ACHN (cell line): ENCODE results near the gene NAB1.
A peak's percentile ranks its signal among the peaks of the same experiment; 100 is the strongest.
"Not testable (repeated sequence)": the region's sequence is repeated elsewhere in the genome, so short reads cannot be mapped to it uniquely, and the experiment has no call there.

Source experiments
- DNase-seq: peaks from one replicate; pipeline ENCODE4 v3.0.0-alpha.2; 2015
- in situ Hi-C: cut with HindIII; loops from 2 replicates; pipeline ENCODE4 v1.10.0; 2017; ENCODE audit warnings: low sequenced_read_pairs, low pct_ligation_motif_present, low pct_unique_long_range_greater_than_20kb

Gene NAB1

DNA sequence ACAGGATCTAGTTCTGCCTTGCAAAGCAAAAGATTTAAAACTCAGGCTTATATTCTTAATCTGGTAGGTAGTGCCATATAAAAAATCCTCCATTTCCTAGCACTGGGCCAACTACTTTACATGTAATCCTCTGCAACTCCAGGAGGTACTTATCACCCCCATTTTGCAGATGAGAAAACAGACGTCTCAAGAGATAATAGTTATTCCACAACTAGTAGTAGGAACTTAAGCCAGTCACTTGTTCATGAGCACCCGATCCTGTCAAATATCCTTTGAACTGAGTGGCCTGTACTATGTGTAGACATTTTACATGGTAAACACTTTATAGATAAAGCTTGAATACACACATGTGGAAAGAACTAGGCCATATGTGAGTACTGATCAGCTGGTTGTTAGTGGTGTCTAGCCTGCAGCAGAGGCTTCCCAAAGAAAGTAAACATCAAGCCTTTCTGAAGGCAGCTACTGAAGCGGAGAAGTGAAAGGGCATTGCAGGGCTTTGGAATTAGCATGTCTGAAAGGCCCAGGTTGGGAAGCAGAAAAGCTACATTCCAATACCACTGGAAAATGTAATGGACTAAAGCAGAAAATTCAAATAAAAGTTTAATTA is 48.0 kb downstream of the NAB1 start:
- no peak for DNase-seq
- in situ Hi-C loops = no loop called here

DNA sequence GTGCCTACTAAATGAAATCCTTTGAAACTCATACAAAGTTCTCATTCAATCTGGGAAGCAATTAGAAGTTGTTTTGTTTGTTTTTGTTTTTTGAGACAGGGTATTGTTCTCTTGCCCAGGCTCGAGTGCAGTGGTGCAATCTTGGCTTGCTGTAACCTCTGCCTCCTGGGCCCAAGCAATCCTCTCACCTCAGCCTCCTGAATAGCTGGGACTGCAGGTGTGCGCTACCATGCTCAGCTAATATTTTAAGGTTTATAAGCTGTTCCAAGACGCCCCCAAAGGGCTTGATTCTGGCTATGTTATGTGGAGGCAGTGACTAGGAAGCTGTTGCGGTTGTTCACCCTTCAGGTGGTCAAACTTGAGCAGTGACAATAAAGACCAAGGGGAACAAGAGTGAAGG is 48.5 kb downstream of the NAB1 start:
- in situ Hi-C loops = no loop called here
- no peak for DNase-seq

DNA sequence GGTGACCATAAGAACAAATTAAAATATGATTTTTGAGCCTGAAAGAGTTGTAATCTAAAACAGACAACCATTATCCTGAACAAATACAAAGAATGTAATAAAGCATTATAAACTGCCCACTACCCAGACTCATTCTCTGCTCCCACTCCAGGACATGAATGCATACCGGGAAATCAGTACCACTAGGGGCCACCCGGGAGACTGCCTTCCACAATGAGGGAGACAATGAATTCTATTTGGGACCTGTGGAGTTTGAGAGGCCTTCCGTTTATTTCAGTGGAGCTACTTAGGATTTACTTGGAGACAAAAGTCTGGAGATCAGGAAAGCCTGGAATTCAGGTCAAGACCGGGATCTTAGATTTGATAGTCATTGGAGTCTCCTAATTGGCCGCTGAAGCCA is 50.0 kb downstream of the NAB1 start:
- in situ Hi-C loops = no loop called here
- peak; percentile 8 for DNase-seq

DNA sequence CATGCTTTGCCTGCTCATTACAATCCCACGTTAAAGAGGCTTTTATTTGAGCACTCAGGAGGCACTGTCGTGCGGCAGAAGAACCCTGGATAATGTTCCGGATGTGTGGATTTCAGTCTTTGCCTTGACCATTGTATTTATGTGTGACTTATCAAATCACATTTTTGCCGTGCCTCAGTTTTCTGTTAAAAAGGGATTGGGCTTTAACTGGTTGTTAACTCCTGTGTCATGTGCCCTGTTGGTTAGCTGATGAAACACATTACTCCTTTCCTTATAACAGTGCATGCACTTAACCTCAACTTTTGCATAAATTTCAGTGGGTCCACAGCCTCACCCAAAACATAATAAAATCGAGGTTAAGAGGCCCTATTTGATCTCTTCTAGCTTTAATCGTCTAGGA is 52.7 kb downstream of the NAB1 start:
- DNase-seq = no peak
- in situ Hi-C loops = no loop called here

DNA sequence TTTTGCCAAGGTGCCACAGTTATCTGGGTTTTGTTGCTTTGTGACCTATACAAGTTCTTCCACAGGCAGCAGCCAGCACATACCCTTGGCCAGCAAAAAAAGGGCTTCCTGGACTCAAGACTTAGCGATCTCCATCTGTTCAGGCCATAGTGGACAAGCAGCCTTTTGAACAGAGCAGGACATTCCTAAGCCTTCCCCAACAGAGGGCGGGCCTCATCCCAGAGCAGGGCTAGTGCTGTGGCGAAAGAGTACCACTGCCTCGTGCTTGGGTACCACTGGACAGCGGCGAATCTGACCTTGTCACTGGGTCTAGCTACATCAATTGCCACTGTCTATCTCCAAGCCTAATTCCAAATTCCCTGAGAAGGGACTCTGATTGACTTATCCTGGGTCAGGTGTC is 56.4 kb downstream of the NAB1 start:
- in situ Hi-C loops = no loop called here
- DNase-seq = no peak

DNA sequence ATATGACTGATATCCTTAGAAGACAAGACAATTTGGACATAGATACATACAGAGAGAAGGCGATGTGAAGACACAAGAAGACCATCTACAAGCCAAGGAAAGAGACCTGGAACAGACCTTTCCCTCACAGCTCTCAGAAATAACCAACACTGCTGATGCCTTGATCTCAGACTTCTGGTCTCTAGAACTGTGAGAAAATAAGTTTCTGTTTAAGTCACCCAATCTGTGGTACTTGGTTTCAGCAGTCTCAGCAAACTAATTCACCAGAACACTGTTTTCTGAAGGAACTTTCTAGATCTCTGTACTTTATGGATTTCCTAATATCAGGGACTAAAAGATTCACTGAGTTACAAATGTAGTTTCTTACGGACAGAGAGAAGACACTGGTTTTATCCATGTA is 58.8 kb downstream of the NAB1 start:
- DNase-seq = no peak
- in situ Hi-C loops = no loop called here

DNA sequence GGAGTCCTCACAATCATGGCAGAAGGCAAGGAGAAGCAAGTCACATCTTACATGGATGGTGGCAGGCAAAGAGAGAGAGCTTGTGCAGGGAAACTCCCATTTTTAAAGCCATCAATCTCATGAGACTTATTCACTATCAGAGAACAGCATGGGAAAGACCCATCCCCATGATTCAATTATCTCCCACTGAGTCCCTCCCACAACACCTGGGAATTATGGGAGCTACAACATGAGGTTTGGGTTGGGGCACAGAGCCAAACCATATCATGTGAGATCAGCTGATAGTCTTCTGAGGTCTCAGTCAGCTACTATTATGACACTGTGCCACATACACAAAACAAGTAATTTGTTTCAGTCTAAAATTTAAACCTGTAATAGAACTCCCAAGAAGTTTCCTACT is 59.8 kb downstream of the NAB1 start:
- in situ Hi-C loops = not testable (repeated sequence)

DNA sequence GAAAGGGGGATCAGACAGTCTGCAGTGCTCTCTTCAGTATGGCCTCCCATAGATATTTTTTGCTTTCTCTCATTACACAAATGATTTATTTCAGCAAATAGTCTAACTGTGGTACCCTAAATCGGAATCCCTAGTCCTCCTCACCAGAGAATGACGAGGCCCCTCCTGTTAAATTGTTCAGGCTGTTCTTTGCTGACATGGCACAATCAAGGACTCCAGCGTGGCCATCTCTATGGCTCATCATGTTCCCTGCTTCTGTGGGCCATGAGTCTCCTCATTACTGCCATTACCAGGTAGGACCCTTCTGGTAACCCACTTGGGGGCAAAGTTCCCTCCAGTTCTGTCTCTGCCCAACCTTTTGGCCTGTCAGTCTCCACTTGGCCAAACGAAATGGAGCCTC is 62.2 kb downstream of the NAB1 start:
- in situ Hi-C loops = no loop called here

More for the DNA sequence above, 59.8 kb downstream of the NAB1 start:
- not testable (repeated sequence) for DNase-seq

DNA sequence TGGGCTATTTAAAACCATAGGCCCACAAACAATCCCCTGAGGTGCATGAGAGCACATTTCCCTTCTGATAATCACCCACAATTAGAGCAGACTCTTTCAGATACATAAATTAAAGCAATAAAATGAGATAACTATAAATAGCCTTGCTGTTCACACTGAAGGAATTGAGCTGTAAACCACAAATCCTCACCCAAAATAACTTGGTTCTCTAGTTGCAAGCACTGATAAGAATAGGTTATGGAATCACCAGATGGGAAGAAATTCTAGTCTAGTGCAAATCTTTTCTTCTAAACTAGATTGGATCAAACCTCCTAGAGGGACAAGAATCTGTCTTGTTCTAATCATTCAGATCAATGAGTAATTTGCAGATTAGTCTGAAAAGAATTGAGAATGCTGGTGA is 64.6 kb downstream of the NAB1 start:
- in situ Hi-C loops = no loop called here
- no peak for DNase-seq

More for the DNA sequence above, 62.2 kb downstream of the NAB1 start:
- DNase-seq = no peak

DNA sequence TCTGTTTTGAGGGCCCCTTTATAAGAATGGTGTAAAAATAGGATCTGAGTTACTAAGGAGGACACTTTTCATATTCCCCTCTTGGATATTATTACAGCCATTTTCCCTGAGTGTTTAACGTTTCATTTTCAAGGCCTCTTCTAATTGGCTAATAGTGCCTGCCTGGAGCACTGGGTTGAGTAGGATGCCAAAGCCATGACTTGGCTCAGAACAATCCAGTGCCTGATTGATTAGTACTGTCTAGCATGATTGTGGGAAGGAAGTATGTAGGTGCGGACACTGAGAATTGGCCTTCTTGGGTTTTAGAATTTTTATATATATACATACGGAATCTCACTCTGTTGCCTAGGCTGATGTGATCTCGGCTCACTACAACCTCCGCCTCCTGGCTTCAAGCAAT is 66.1 kb downstream of the NAB1 start:
- in situ Hi-C loops = no loop called here
- peak; percentile 34 for DNase-seq

DNA sequence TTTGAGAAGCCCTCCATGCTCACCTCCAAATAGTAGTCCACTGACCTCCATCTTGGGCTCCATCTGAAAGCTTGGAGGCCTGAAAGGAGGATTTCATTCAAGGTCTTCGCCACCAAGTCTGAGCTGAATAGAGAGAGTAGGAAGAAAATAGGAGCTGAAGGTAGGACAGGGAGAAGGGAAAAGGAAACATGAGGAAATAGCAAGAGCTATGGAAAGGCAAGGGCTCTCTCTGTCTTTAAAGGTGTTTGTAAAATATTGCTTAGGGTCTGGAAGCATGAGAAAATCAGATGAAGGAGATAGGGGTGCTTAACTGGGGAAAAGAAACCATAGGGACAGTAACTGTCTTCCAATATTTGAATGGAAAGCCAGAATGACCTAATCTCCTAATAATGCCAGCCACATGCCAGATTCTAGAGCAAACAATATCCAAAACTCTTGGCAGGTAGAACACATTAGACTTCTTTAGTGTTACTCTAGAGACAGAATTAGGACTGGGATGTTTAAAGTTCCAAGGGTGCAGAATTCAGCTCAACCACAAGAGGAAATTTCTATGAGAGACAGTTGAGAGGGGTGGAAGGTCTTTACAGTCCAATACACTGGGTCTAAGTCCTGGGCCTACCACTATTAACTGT is 67.4 kb downstream of the NAB1 start:
- peak; percentile 16 for DNase-seq
- in situ Hi-C loops = no loop called here

DNA sequence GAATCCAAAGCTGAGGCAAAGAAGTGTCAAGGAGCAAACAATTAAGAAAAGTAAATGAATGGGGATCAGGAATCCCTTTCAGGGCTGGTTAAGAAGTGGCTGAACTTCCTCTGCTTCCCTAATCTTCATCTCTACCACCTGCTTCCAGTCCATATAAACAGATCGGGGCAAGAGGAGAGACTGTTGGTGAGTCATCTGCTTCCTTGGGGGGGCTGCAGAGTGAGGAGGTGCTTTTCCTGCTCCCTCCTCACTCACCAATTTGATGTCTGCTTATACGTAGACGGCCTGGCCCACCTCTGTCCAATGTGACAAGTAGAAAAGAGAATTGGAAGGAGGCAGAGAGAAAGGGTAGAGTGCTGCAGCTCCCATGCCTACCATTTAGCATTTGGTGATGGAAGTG is 68.4 kb downstream of the NAB1 start:
- no peak for DNase-seq
- in situ Hi-C loops = no loop called here

DNA sequence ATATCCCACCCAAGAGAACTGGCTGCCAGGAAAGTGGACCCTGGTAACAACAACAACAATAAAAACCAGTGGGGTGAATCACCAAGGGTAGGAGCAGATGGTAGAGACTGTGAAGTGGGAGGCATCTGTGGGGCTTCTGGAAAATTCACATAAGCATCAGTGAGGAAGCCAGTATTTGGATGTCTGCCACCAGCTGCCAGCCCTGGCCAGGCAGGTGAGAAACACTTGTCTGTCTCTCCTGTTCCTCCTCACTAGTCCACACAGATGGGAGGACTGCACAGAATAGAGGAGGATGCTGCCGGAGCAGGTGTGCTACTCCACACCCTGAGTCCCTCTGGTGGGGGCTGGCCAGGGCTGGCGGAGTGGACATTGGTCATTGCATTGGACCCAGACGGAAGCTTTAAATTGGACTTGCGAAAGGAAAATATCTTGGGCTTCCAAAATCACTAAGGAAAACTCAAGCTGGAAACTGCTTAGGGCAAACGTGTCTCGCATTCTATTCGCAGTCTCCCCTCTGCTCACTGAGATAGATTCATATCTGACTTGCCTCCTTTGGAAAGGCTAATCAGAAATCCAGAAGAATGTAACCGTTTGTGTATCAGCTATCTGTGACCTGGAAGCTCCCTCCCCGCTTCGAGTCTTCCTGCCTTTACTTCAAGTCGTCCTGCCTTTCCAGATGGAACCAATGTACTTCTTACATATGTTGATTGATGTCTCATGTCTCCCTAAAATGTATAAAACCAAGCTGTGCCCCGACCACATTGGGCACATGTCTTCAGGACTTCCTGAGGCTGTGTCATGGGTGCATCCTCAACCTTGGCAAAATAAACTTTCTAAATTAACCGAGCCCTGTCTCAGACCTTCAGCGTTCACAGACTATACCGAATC is 69.1 kb downstream of the NAB1 start:
- DNase-seq = peak; percentile 29
- in situ Hi-C loops = no loop called here

DNA sequence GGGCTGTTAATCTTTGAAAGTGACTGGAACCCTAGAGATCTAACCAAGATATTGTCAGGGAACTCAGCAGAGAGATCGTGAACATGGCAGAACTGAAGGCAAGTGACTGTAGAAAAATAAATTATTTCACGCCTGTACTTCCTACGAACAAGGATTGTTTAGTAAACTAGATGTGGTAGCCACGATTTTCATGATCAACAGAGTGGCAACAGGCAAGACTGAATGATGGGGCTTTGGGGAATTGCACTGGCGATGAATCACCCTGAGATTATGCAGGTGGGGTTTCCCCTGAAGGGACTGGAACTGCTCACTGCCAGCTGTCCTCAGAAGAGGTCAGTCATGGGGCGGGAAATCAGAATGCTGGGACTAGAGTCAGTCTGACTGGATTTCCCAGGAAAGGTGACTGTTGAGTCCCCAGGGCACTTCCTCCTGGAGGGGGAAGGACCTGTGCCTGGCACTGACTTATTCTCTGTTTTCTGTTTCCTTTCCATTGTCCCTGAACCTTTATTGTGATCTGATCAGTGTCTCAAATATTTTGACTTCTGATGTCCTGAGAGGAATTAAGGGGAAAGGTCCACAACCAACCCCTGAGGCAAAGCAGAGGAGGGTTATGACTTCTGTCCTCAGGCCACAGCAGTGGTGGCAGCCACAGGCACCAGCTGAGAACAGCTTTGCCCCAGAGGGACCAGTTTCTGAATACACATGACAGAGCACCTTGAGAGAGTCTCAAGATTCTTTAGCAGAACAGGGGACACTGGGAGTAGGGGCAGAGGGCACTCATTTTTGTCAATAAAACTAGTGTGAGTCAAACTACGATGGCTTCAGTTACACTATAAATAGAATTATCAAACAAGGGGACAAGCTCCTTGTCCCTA is 70.0 kb downstream of the NAB1 start:
- DNase-seq = peak; percentile 88
- in situ Hi-C loops = no loop called here

DNA sequence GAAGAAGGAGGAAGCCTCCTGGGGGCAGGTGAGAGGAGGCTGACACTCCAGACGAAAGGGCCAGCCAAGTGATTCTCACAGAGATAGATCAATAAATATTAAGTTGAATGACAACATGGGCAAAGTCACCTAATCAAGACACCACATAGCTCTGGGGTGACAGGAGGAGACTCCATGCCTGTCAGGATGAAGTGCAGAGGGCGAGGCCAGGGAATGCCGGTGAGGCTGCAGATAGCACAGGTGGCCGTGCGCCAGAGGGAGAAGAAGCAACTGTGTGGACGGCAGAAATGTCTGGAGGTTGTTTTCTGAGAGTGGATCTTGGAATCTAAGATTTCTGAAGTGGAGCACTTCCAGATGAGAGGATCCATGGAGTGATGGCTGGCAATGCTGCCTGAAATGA is 71.4 kb downstream of the NAB1 start:
- DNase-seq = no peak
- in situ Hi-C loops = no loop called here

DNA sequence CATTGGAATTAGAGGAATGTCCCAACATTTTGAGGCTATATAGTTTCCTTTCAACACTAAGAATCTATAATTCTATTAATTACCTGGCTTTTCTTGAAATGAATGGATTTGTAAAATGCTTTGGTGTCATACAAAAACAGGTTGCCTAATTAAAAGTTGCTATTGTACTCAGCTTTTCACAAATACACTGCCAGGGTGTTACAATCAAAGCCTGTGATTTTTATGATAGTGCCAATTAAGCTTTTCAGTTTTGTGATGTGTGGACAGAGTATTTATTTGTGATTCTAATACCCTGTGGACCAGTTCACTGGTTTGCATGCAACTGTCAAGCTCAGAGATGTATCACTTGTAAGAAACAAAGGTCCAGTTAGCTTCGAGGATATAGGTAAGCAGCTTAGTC is 71.8 kb downstream of the NAB1 start:
- in situ Hi-C loops = no loop called here
- no peak for DNase-seq

DNA sequence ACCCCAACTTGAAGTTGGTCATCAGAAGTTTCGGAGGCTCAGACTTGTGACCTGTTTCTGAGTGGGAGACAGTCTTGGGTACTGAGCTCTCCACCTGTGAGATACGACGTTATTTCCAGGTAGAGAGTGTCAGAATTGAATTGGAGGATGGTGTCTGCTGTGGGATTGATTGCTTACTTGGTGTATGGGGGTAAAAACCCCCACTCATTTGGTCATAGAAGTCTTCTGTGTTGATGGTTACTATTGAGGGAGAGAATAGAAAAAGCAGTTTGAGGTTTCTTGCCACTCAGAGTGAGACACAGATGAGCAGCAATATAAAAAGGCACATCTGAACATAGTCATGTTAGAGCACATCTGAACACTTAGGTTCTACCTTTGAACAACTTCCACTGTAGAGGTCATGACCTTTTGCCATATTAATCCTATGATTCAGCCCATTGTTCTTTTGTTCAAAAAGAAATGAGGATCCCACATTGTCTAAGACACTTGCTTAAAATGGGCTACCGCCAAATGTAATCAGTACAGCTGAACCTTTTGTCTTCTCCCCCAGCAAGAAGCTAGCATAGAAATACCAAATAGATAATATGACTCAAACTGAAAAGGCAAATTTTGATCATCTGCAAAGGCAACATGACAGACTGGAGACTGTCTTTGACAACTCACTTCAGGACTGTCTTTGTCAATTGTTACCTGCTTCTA is 73.3 kb downstream of the NAB1 start:
- in situ Hi-C loops = no loop called here
- DNase-seq = no peak

DNA sequence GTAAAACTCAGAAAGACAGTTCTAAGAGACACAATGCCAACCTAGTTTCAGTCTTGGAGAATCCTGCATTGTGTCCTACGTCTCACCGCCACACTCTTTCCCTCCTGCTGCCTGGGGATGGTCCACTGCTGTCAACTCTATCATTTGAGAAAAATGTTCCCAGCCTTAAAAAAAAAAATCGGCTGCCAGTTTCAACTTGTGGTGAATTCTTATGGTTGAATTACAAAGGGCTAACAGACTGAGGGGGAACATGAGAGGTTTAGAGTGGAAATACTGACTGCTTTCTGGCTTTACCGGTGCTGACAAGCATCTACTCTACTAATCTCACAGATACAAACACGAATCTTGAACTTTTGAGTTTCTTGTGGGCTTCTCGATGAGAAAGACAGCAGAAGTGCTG is 74.0 kb downstream of the NAB1 start:
- in situ Hi-C loops = no loop called here
- DNase-seq = no peak
